ENCODE data around the gene ACSS1.

The ACSS1 gene

DNA sequence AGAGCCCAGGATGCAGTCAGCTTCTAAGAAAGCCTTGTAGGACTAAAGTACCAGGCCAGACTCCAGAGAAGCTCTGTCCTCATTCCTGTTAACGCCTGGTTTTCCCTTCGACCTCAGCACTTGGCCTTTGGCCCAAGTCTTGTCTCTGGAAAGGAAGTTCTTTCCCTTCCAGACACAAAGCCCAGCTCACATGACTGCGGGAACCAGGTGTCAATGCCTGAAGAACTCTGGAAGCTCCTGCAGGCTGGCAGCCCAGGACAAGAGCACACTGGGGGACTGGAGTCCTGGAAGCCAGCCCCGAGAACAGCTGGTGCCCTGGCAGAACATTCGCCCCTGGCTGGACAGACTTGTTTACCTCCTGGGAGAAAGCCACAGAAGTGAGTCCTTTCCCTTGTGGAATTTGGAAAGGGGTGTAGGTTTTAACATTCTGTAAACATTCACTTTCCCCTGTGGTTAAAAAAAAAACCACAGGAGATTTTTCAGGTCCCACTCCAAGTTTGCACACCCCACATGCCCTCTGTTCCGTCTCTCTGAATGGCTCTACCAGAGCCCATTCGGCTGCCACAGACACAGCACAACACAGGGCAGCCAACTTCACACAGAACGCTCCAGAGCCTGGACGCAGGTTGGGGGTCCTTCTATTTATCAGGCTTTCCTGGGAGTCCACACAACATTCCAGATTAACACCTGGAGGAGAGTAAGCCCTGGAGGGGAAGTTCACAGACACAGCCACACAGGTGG lies 18.1 kb downstream of the ACSS1 start:
- DNase-seq (ENCODE audit: low read depth) = no peak
- TF ChIP-seq, protein P1, sequence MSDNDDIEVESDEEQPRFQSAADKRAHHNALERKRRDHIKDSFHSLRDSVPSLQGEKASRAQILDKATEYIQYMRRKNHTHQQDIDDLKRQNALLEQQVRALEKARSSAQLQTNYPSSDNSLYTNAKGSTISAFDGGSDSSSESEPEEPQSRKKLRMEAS (IDR thresholded peaks at IDR 0.05; ENCODE audit: low read depth, low read length) = no peak
- no peak for TF ChIP-seq MYC (IDR thresholded peaks at IDR 0.05; ENCODE audit: low read depth, low read length)
- TF ChIP-seq POLR2A (IDR thresholded peaks at IDR 0.05; ENCODE audit: extremely low read depth, insufficient read length) = no peak
- TF ChIP-seq CTCF (IDR thresholded peaks at IDR 0.05; ENCODE audit: low read depth, low read length) = no peak

DNA sequence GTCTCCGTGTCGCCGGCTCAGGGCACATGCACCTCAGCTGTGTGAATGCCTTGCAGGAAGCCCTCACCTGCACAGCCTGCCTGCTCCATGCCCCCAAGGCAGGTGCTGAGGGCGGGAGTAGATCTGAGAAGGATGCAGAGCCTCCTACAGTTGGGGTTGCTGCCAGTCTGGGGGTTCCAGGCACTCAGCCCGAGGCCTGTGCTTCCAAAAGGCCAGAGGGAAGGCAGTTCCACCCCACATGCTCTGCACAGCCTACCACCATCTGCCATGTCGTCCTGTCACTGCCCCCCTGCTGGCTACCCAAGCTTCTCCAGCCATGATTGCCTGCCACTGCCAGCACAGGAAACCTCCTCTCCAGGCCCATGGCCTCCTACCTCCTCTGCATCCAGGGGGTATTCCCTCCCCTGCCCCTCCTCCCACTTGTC lies 19.3 kb downstream of the ACSS1 start:
- DNase-seq (ENCODE audit: low read depth) = no peak

More for the DNA sequence above, 18.1 kb downstream of the ACSS1 start:
- no peak overlapping the region for H3K4me3 ChIP-seq (ENCODE audit: low read depth, low read length)

DNA sequence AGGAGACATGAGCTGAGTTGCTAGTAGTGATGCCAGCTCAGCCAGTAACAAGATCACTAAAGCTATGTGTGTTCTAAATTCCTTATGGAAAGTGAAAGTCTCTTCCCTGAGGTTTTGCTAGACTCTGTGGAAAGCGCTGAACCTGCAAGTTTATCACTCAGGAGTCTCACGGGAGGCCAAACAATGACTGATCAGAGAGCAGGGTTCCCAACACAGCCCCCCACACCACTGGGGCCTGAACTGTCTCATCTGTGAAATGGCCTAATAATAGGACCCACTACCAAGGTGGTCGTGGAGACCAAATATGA lies 19.9 kb downstream of the ACSS1 start:
- DNase-seq (ENCODE audit: low read depth) = no peak
- TF ChIP-seq, protein P1 (IDR thresholded peaks at IDR 0.05; ENCODE audit: low read depth, low read length) = no peak
- no peak for TF ChIP-seq CTCF (IDR thresholded peaks at IDR 0.05; ENCODE audit: low read depth, low read length)
- no peak for TF ChIP-seq POLR2A (IDR thresholded peaks at IDR 0.05; ENCODE audit: extremely low read depth, insufficient read length)
- H3K4me3 ChIP-seq (ENCODE audit: low read depth, low read length) = no peak overlapping the region

More for the DNA sequence above, 19.3 kb downstream of the ACSS1 start:
- no peak for TF ChIP-seq POLR2A (IDR thresholded peaks at IDR 0.05; ENCODE audit: extremely low read depth, insufficient read length)
- TF ChIP-seq, protein P1 (IDR thresholded peaks at IDR 0.05; ENCODE audit: low read depth, low read length) = no peak
- TF ChIP-seq CTCF (IDR thresholded peaks at IDR 0.05; ENCODE audit: low read depth, low read length) = no peak
- no peak for TF ChIP-seq MYC (IDR thresholded peaks at IDR 0.05; ENCODE audit: low read depth, low read length)
- no peak overlapping the region for H3K4me3 ChIP-seq (ENCODE audit: low read depth, low read length)

DNA sequence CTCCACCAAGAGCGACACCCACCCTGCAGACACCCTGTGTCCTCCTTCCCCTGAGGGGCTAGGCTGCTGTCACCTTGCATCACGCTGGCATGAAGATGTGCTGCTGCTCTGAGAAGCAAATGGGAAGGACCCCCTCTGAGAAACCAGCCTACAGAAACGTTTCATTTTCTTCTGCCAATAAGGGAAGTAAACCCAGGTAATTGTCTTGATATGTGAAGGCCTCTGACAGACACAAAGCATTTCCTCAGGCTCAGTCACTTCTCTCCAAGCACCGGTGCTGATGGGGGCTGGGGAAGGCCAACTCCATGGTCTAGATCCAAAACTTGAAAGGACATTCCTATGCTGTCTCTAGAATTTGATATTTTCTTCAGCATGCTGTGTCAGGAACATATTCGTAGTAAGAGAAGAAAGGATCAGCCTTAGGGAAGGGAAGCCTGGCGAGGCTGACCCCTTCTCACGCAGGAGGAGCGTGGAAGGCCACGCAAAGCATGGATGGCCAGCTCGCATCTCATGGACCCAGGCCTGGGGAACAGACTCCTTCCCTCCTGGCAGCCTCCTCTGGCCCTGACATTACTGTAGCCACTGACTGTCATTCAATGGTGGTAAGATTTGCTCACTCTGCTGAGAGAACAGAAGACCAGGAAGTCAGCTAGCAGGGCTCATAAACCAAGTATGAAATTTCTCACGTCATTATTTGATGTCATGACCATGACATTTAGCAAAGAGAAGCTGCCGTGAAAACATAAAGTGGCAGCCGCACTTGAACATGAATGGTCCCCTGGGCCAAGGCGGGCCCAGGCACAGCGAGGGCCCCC lies 20.4 kb downstream of the ACSS1 start:
- H3K4me3 ChIP-seq (ENCODE audit: low read depth, low read length) = no peak overlapping the region

More for the DNA sequence above, 20.4 kb downstream of the ACSS1 start:
- TF ChIP-seq MYC (IDR thresholded peaks at IDR 0.05; ENCODE audit: low read depth, low read length) (no peak), POLR2A (IDR thresholded peaks at IDR 0.05; ENCODE audit: extremely low read depth, insufficient read length) (no peak), CTCF (IDR thresholded peaks at IDR 0.05; ENCODE audit: low read depth, low read length) (no peak)
- TF ChIP-seq, protein P1 (IDR thresholded peaks at IDR 0.05; ENCODE audit: low read depth, low read length) = no peak
- no peak for DNase-seq (ENCODE audit: low read depth)
